Limb (tissue), 2 donors: ENCODE results near the gene MEIS1.

Source experiments
- DNase-seq, 2 donors: peaks; one replicate each; pipeline ENCODE4 v3.0.0-alpha.2; 2016; ENCODE audit errors: extremely low spot score in 2 of 2

The MEIS1 gene

GRCh38 chr2:66506265-66506664 is 71.3 kb downstream of the MEIS1 start:
- DNase-seq, result no peak

- no peak for DNase-seq
These were observed 72.8 kb downstream of the MEIS1 start for GRCh38 chr2:66507673-66508201.

- no peak for DNase-seq
These were observed 73.7 kb downstream of the MEIS1 start for GRCh38 chr2:66508484-66509071.

GRCh38 chr2:66509326-66509811 is 74.4 kb downstream of the MEIS1 start:
- no peak for DNase-seq

- DNase-seq, result no peak
These were observed 77.7 kb downstream of the MEIS1 start for GRCh38 chr2:66512626-66513025.

GRCh38 chr2:66515743-66516142 is 80.8 kb downstream of the MEIS1 start:
- DNase-seq, result no peak

GRCh38 chr2:66516499-66516898 is 81.6 kb downstream of the MEIS1 start:
- no peak for DNase-seq

- DNase-seq, result no peak
These were observed 82.8 kb downstream of the MEIS1 start for GRCh38 chr2:66517772-66518171.

GRCh38 chr2:66519264-66519843 is 84.4 kb downstream of the MEIS1 start:
- no peak for DNase-seq

- no peak for DNase-seq
These were observed 86.5 kb downstream of the MEIS1 start for GRCh38 chr2:66521291-66521922.

- DNase-seq, result no peak
These were observed 87.9 kb downstream of the MEIS1 start for GRCh38 chr2:66522611-66523376.

- DNase-seq, result no peak
These were observed 88.5 kb downstream of the MEIS1 start for GRCh38 chr2:66523377-66523969.

- no peak for DNase-seq
These were observed 89.1 kb downstream of the MEIS1 start for GRCh38 chr2:66523990-66524389.

- no peak for DNase-seq
These were observed 90.7 kb downstream of the MEIS1 start for GRCh38 chr2:66525606-66526005.

GRCh38 chr2:66526180-66526579 is 91.3 kb downstream of the MEIS1 start:
- DNase-seq, result no peak

GRCh38 chr2:66528974-66529724 is 94.2 kb downstream of the MEIS1 start:
- DNase-seq, result no peak

GRCh38 chr2:66530651-66531050 is 95.7 kb downstream of the MEIS1 start:
- DNase-seq, result no peak

- DNase-seq, result no peak
These were observed 96.2 kb downstream of the MEIS1 start for GRCh38 chr2:66531155-66531554.

GRCh38 chr2:66531567-66531966 is 96.6 kb downstream of the MEIS1 start:
- no peak for DNase-seq

GRCh38 chr2:66532972-66533868 is 98.3 kb downstream of the MEIS1 start:
- DNase-seq, result no peak
